SK-N-SH treated with all-trans-retinoic acid at 6 μM for 48 hours (cell line): Measurements from ENCODE around the gene RFX6.

Source experiments
- ARNTL ChIP-seq: fragments of 450-650 bp; formaldehyde crosslinking; IDR thresholded peaks from 2 replicates; pipeline ENCODE4 v1.5.0; 2020; ENCODE audit warnings: low read depth, mild to moderate bottlenecking, moderate library complexity, borderline replicate concordance
- BACH2 ChIP-seq: fragments of 250-450 bp; sonication (Bioruptor Pico); IDR thresholded peaks from 2 replicates; pipeline ENCODE4 v1.9.0; 2021; ENCODE audit warnings: mild to moderate bottlenecking, borderline replicate concordance
- CSDC2 ChIP-seq: fragments of 250-450 bp; sonication (Bioruptor Pico); IDR thresholded peaks from 2 replicates; pipeline ENCODE4 v1.5.0; 2020; ENCODE audit warnings: mild to moderate bottlenecking, moderate library complexity
- CSRNP3 ChIP-seq: fragments of 250-450 bp; sonication (Bioruptor Pico); IDR thresholded peaks from 2 replicates; pipeline ENCODE4 v1.5.1; 2021; ENCODE audit warnings: mild to moderate bottlenecking, moderate library complexity
- GLIS3 ChIP-seq: fragments of 250-450 bp; sonication (Bioruptor Pico); IDR thresholded peaks from 2 replicates; pipeline ENCODE4 v1.5.0; 2020; ENCODE audit warnings: mild to moderate bottlenecking, moderate library complexity
- TF ChIP-seq, protein P1 (sequence below): fragments of 250-450 bp; sonication (Bioruptor Pico); IDR thresholded peaks from 2 replicates; pipeline ENCODE4 v1.8.0; 2020; ENCODE audit warnings: mild to moderate bottlenecking, moderate library complexity, borderline replicate concordance

DNA sequence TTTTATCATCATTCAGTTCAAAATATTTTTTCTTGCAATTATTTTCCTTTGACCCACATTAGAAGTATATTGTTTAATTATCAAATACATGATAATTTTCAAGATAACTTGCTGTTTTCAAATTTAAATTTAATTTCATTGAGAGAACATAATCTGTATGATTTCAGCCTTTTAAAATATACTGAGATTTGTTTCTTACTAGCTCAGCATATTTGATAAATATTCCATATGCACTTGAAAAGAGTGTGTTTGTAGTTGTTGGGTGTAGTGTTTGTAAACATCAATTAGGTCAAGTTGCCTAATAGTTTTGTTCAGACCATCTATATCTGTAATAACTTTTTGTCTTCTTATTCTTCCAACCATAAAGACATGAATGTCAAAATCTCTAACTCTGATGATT lies 19.0 kb upstream of the RFX6 start:
- TF ChIP-seq GLIS3 (no peak), CSDC2 (CRISPR knock-in tag) (no peak), BACH2 (CRISPR knock-in tag) (no peak), ARNTL (CRISPR knock-in tag) (no peak), CSRNP3 (CRISPR knock-in tag) (no peak)
- TF ChIP-seq, protein P1, sequence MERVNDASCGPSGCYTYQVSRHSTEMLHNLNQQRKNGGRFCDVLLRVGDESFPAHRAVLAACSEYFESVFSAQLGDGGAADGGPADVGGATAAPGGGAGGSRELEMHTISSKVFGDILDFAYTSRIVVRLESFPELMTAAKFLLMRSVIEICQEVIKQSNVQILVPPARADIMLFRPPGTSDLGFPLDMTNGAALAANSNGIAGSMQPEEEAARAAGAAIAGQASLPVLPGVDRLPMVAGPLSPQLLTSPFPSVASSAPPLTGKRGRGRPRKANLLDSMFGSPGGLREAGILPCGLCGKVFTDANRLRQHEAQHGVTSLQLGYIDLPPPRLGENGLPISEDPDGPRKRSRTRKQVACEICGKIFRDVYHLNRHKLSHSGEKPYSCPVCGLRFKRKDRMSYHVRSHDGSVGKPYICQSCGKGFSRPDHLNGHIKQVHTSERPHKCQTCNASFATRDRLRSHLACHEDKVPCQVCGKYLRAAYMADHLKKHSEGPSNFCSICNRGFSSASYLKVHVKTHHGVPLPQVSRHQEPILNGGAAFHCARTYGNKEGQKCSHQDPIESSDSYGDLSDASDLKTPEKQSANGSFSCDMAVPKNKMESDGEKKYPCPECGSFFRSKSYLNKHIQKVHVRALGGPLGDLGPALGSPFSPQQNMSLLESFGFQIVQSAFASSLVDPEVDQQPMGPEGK (CRISPR knock-in tag): no peak
